Gastroesophageal sphincter (tissue), 4 donors: ENCODE measurements around the gene SAP130. TPM values are rescaled to one million over a fixed set of nuclear protein-coding genes. Genes with fewer than 3 reads are reported as not detected.

Experiments used
- ATAC-seq: fragments of 150-250 bp; one replicate; pipeline ENCODE4 v1.9.1; 2016; ENCODE audit warnings: mild to moderate bottlenecking, moderate library complexity
- H3K27ac ChIP-seq, 4 donors: fragments of 200-600 bp; sonication (generic) in 3 of 4; 1 replicate in 3 of 4; 2 replicates in 1 of 4; pipeline ENCODE4 v1.5.1; 2016 to 2019
- H3K27me3 ChIP-seq: fragments of 200-600 bp; sonication (generic); one replicate; pipeline ENCODE4 v1.5.1; 2019
- H3K36me3 ChIP-seq, 2 donors: fragments of 200-600 bp; sonication (generic); one replicate each; pipeline ENCODE4 v1.5.1; 2019; ENCODE audit warnings: control low read depth in 1 of 2
- H3K4me1 ChIP-seq, 3 donors: fragments of 200-600 bp; sonication (generic); 1 replicate in 2 of 3; 2 replicates in 1 of 3; pipeline ENCODE4 v1.5.1; 2016 to 2019; ENCODE audit warnings: control low read depth in 2 of 3
- H3K4me3 ChIP-seq, 2 donors: fragments of 200-600 bp; sonication (generic); one replicate each; pipeline ENCODE4 v1.5.1; 2019; ENCODE audit warnings: mild to moderate bottlenecking in 1 of 2, moderate library complexity in 1 of 2
- H3K9me3 ChIP-seq, 3 donors: fragments of 200-600 bp; sonication (generic); one replicate each; pipeline ENCODE4 v1.5.1; 2017 to 2019; ENCODE audit warnings: control low read depth in 2 of 3
- CTCF ChIP-seq, 4 experiments: fragments of 200-600 bp in 2 of 4; fragments of 450-650 bp in 2 of 4; sonication (generic) in 1 of 4; IDR thresholded peaks; one replicate each; pipeline ENCODE4 v1.5.1; 2017 to 2019; ENCODE audit warnings: antibody characterized with exemption in 4 of 4, mild to moderate bottlenecking in 2 of 4, moderate library complexity in 2 of 4
- EP300 ChIP-seq: sonication (generic); formaldehyde crosslinking; IDR thresholded peaks from one replicate; pipeline ENCODE4 v1.6.1; 2017; ENCODE audit warnings: antibody characterized with exemption, mild to moderate bottlenecking
- POLR2A ChIP-seq, 2 donors: fragments of 450-650 bp; IDR thresholded peaks; one replicate each; pipeline ENCODE4 v1.6.1; 2017; ENCODE audit warnings: antibody characterized with exemption in 2 of 2, mild to moderate bottlenecking in 2 of 2, moderate library complexity in 1 of 2
- POLR2AphosphoS5 ChIP-seq: sonication (generic); formaldehyde crosslinking; IDR thresholded peaks from one replicate; pipeline ENCODE4 v1.6.1; 2017; ENCODE audit warnings: antibody characterized with exemption
- WGBS, 2 donors: methylation state at CpG; one replicate each; pipeline ENCODE4 v1.1.5; 2018; ENCODE audit warnings: low coverage in 1 of 2; 5-methylcytosine and 5-hydroxymethylcytosine counted together
- total RNA-seq, 4 donors: library from RNA; depleted of rRNA; stranded (reverse); fragments of >200 nt; gene quantifications; one replicate each; pipeline ENCODE4 v1.1.0, GENCODE V29; 2016

Gene SAP130
- total RNA-seq, 4 donors from 2014 or later: 6.9 to 13.4 (median 9.7) TPM

GRCh38 chr2:127985026-127985734 lies 42.7 kb downstream of the SAP130 start:
- Histone ChIP-seq H3K27ac (no peak overlapping the region), H3K9me3 (no peaks in the 10 kb centered on the region), H3K4me1 (no peaks in the 10 kb centered on the region), H3K27me3 (no peaks in the 10 kb centered on the region), H3K4me3 (no peak overlapping the region), H3K36me3 (peaks cover 0 to 91% of the 10 kb centered on the region in 2 donors)
- WGBS, 2 donors: 81 to 100% methylated on average over 4 to 5 of the region's 6 CpGs
- TF ChIP-seq POLR2A (IDR thresholded peaks at IDR 0.05) (no peak), EP300 (no peak), POLR2AphosphoS5 (no peak), CTCF (IDR thresholded peaks at IDR 0.05) (no peak)
- ATAC-seq: no peak

GRCh38 chr2:127984551-127984950 lies 43.3 kb downstream of the SAP130 start:
- no peak for ATAC-seq
- no peak overlapping the region for H3K27ac ChIP-seq
- no peaks in the 10 kb centered on the region for H3K27me3 ChIP-seq
- no peak overlapping the region for H3K4me3 ChIP-seq
- no peak for TF ChIP-seq POLR2AphosphoS5
- no peak for TF ChIP-seq EP300
- TF ChIP-seq POLR2A (IDR thresholded peaks at IDR 0.05): no peak
- TF ChIP-seq CTCF (IDR thresholded peaks at IDR 0.05): no peak
- H3K4me1 ChIP-seq: no peaks in the 10 kb centered on the region
- no peaks in the 10 kb centered on the region for H3K9me3 ChIP-seq
- peaks cover 0 to 92% of the 10 kb centered on the region in 2 donors for H3K36me3 ChIP-seq
- 92 to 93% methylated on average over 2 to 3 of the region's 3 CpGs for WGBS, 2 donors

- TF ChIP-seq POLR2AphosphoS5 (no peak), POLR2A (IDR thresholded peaks at IDR 0.05) (no peak)
- no peaks in the 10 kb centered on the region for H3K4me1 ChIP-seq
- no peaks in the 10 kb centered on the region for H3K27me3 ChIP-seq
- 91 to 96% methylated on average over 4 of the region's 4 CpGs for WGBS, 2 donors
- H3K9me3 ChIP-seq: no peaks in the 10 kb centered on the region
- H3K4me3 ChIP-seq: no peak overlapping the region
- no peak overlapping the region for H3K27ac ChIP-seq
- peaks cover 0 to 78% of the 10 kb centered on the region in 2 donors for H3K36me3 ChIP-seq
- no peak for ATAC-seq
These were observed 58.4 kb downstream of the SAP130 start for GRCh38 chr2:127969446-127969845.

GRCh38 chr2:127968610-127969339 lies 59.1 kb downstream of the SAP130 start:
- no peaks in the 10 kb centered on the region for H3K9me3 ChIP-seq
- H3K36me3 ChIP-seq: peaks cover 0 to 76% of the 10 kb centered on the region in 2 donors
- H3K4me3 ChIP-seq: no peak overlapping the region
- ATAC-seq: no peak
- H3K4me1 ChIP-seq: no peaks in the 10 kb centered on the region
- WGBS, 2 donors: 64 to 70% methylated on average over 10 to 11 of the region's 11 CpGs
- TF ChIP-seq POLR2AphosphoS5: peak; percentile 59
- TF ChIP-seq POLR2A (IDR thresholded peaks at IDR 0.05): no peak
- H3K27ac ChIP-seq: peak overlapping the region in 1 of 4 donors; percentile 24
- no peaks in the 10 kb centered on the region for H3K27me3 ChIP-seq

- Histone ChIP-seq H3K27me3 (no peaks in the 10 kb centered on the region), H3K4me3 (no peak overlapping the region), H3K36me3 (peaks cover 0 to 75% of the 10 kb centered on the region in 2 donors), H3K4me1 (no peaks in the 10 kb centered on the region), H3K9me3 (no peaks in the 10 kb centered on the region), H3K27ac (no peak overlapping the region)
- 52 to 70% methylated on average over 4 to 5 of the region's 5 CpGs for WGBS, 2 donors
- no peak for ATAC-seq
- no peak for TF ChIP-seq EP300
- TF ChIP-seq POLR2AphosphoS5: no peak
- no peak for TF ChIP-seq POLR2A (IDR thresholded peaks at IDR 0.05)
- TF ChIP-seq CTCF (IDR thresholded peaks at IDR 0.05): no peak
These were observed 66.1 kb downstream of the SAP130 start for GRCh38 chr2:127961729-127962128.
